COLO829 (cell line): ENCODE data around the gene ABLIM3.

ENCODE experiments used
- DNase-seq: peaks from one replicate; pipeline ENCODE4 v3.0.0; 2012; ENCODE audit warnings: low spot score

The ABLIM3 gene

DNA sequence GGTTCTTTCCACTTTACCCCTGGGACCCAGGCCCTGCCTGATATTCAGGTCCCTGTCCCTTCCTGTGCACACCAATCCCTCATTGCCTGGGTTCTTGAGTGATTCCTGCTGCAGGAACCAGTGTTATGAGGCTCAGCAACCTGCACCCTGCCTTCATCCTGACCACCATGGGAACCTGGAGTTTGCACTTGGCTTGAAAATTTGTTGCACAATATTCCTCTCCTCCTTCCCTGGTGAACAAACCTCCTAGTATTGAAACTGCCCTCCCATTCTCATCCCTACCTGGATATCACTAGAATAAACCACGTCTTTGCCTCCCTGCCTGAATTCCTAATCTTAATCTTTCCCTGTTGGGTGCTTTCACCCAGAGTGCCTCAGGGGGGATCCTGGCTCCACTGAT, 78.3 kb downstream of the ABLIM3 start:
- no peak for DNase-seq

DNA sequence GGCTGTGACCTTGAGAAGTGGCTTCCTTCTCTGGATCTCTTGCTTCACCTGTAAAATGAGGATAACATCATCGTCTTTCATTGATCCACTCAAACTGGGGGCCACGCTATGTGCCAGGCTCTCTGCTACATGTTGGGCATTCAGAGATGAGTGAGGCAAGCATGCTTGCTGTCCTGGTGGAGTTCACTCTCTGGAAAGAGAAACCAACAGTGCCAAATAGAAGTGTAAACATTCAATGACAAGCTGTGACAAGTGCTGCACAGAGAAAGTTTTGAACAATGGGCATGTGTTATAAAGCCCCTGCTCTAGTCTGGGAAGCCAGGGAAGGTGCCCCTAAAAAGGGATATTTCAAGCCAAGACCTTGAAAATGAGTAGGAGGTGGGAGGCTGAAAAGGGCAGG, 79.5 kb downstream of the ABLIM3 start:
- DNase-seq = no peak

DNA sequence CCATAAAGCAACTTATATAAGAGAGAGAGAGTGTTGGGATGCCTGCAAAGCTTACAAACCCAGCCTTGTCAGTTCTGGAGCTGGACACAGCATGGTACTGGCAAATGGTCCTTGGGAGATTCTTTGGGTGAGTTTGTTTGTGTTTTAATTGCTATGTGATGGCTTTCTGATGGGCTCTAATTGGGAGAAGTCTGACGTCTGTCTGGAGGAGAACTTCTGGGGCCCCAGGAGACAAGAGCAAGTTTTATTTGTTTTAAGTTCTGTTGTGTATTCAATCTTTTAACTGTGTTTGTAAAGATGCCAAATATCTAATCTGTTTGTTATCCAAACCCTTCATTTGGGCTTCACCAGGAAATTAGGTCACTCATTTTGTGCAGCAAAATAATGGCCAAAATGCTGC, 80.0 kb downstream of the ABLIM3 start:
- no peak for DNase-seq

DNA sequence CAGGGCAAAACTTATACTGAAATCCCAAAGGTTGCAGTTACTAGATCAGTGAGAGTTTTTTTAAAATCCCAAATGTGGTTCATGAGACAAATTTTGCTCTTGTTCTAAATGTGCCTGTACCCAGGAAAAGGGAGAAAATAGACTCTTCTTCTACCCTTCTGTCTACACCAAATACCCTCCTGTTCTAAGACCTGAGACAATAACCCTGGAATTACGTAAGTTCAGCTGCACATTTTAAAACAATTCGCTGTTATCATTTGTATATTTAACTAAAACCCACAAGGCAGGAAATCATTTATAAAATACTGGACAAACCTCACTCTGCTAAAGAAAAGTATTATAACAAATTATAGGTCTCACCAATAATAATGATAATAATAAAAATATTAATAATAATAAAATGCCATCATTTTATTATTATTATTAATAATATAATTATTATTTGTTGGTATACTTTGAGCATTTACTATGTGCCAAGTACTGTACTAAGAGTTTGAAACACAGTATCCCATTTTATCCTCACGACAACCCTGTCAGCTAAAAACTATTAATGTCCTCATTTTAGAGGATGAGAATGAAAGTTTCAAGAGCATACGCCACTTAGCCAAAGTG, 80.5 kb downstream of the ABLIM3 start:
- no peak for DNase-seq

DNA sequence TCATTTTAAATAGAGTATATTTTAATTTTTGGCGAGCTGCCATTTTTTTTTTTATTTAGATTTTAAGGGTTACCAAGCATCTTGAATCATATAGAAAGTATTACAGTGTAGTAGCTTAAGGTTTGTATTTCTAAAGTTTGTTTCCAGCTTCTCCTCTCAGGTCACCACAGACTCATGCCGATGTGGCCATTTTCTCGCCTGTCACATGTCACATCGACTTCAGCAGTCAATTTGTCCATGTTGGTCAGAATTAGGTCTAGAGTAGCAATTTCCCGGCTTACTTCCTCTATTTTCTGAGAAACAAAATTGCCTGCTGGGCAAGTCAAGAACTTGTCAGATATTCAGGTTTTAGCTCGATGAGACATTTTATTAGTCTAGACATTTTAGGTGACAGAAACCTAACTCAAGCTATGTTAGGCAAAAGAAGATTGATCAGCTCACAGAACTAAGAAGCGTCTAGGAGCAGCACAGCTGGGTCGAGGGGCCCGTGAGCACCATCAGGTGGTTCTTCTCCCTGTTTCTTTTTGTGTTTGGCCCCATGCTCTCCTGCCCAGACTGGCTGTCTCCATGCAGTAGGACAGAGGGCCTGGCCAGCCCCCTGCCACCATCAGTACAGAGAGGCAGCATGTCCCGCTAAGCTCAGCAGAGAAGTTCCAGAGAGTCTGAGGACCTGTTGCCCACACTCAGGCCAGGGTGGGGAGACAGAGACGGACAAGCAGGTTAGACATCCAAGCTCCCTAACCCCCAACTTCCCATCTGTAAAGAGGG, 82.0 kb downstream of the ABLIM3 start:
- no peak for DNase-seq

DNA sequence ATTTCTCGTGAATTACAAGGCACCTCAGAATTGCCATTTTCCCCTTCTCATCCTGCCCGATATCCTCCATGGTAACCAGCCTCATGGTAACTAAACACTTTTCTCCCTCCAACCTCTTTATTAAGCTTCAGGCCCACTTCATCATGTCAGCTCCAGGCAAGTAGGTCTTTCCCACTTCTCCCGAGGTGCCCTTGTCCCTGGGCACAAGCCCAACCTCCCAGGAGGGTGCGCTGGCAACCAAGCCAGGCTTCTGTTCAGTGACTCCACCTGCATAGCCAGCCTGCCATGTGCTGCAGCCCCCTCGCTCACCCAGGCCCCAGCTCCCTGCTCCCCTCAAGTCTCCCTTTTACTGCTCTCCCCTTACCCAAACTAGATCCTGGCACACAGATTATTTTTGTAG, 83.0 kb downstream of the ABLIM3 start:
- no peak for DNase-seq

DNA sequence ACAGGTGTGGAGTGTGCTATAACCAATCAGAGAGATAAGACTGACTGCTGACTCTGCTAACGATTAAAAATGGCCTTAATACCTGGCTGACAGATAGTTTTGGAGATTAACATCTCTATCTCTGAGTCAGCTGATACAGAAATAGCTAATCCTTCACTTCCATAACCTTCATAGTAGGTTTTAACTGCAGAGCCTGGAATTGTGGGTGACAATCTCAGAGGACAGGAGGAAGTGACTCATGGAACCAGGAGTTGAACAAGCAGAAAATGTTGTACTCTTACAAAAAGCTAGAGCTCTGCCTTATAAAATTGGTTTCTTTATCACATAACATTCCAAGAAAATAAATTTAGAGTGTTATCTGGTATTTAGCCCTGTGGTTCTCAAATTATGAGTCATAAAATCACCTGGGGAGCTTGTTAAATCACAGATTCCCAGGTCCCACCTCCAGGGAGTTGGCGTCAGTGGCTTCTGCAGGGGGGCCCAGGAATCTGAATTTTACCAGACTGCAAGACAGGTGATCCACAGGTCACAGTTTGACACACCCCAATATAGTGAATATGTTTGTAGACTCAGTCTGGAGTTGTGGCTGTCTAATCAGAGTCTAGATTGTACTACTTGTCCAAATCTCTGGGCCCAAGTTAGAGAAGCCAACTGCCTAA, 86.0 kb downstream of the ABLIM3 start:
- DNase-seq = peak; percentile 8

DNA sequence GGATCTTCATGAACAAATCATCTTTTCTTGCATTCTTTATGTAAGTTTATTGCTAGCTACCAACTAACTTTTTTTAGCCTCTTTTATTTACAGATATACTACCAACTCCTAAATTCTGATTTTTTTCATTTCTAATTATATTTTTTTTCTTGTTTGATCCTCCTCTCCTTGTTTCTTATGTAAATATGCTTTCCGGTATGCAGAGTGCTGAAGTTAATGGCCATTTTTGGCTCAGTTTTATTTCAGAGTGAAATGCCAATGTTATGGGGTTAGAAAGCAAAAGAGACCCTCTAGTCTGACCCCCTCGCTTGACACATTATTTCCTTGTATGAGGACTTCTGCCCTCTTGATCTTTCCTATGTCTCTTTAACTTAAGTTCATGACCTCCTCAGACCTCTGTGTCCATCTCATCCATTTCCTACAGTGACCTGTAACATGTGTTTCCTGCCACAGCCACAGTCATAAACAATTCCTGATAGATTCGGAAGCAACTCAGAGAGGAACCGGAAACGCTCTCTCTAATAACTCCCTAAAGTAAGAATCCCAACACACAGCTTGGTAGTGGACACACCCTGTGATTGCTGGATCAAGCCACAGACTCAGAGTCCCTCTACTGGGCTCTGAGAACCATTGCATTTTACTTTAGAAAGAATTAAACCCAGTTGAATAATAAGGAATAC, 87.5 kb downstream of the ABLIM3 start:
- DNase-seq = peak; percentile 66

DNA sequence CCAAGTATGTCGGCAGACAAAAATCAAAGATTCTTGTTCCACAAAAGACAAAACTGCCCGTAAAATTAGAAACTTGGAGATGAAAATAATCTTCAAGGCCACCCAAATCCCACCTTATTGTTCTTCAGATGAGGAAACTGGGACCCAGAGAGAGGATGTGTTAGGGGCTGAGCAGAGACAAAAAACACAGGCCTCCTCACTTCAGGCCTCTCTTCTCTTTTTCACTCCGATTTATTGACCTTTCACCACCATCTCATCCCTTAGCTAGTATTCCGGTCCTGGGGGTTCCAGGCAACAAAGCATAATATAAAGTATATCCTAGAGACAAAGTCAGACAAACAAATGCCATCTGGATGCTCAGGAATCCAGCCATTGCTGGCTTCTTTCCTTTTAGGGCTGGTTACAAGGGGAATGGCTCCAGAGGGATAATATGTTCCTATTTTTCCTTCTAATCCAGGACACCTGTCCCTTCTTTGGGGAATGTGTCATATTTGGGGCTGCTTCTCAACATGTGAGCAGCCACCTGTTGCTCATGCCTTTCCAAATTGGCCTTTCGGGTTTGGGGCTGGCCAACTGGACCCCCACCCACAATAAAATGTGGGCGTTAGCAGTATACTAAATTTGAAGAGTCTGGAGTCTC, 88.1 kb downstream of the ABLIM3 start:
- no peak for DNase-seq

DNA sequence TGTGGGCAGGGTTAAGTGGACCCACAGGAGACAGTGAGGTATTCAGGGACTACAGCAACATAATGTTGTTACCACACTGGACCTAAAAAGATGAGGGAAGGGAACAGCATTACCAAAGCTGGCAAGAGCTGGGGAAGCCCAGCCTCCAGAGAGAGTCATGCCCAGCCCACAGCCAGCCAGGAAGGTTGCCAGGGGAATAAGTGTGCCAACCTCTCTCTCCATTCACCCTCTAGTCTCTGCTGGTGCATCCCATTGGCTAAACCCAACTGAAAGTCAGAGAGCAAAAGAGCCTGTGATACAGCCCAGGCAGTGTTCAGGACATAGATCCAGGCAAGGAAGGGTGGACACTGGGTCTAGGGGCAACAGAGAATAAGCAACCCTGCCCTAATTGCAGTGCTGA, 94.5 kb downstream of the ABLIM3 start:
- no peak for DNase-seq

DNA sequence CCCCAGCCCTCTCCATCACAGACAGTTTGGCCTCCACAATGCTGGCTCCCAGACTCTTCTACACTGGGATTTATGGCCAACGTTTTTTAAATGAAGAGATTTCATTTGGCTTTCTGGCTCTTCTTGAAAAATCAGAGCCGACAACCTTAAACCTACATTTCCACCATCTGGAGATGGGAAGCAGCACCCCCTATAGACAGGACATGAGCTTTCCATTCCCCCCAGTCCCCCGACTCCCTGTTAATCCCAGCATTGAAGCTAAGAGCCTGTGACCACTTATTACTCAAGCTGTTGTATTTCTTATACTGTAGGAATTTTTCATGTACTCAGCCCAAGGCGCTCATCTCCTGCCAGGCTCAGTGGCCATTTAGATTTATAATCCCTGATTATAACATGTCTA, 96.4 kb downstream of the ABLIM3 start:
- no peak for DNase-seq

DNA sequence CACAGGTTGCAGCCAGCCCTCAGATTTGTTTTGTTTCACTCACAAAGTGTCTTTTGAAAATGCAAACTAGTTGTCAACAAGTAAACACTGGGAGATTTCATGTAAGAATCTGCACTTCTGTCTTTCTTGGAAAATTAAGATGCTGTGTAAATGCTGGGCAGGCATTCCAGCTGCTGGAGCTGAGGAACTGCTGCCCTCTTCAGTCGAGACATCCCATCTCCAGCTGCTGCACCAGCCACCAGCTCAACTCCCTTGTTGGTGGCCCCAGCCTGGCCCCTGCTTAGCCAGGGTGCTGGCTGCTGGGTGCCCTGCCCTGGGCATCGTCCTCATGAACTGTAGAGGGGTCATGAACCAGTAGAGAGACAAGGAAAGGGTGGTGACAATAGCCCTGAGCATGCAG, 97.2 kb downstream of the ABLIM3 start:
- DNase-seq = no peak

DNA sequence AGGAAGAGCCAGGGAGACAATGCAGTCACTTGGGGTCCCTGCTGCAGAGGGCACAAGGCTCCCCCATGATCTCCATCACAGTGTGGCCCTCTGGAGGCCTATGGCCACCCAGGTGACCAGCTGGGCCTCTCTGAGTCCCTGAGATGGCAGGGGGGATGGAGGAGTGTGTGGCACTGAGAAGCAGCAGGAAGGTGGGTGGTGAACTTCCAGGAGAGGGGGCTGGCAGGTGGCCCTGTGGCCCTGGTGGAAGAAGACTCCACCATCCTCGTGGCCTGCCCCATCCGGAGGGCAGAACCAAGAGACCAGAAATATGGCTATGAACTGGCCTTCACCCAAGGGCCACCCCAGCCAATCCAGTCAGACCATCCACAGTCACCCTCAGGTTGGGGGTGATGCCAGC, 98.6 kb downstream of the ABLIM3 start:
- no peak for DNase-seq

DNA sequence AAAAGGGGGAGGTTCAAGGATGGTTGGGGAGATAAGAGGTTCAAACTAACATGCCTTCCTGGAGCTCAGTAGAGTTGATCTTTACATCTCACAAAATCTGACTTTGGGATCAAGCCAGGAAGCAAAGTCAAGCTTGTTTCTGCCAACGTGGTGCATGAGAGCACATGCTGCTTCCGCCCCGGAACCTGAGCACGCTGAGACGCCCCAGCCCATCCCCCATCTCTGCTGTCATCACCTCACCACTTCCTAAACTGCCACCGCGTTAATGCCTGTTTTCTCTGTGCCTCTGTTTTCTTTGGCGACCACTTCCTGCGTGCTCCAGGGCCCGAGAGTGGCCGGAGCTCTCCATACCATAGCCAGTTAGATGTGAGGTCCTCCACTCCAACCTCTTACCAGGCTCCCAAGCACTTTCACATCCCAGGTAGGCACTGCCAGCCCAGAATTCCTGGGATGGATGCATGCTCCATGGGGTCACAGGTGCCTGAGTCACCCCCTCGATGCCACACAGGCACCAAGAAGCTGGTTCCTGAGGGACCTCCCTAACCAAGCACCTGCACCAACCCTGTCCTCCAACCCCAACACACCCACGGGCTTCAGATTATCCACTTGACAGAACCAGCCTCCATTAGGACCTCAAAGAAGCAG, 99.2 kb downstream of the ABLIM3 start:
- DNase-seq = no peak

DNA sequence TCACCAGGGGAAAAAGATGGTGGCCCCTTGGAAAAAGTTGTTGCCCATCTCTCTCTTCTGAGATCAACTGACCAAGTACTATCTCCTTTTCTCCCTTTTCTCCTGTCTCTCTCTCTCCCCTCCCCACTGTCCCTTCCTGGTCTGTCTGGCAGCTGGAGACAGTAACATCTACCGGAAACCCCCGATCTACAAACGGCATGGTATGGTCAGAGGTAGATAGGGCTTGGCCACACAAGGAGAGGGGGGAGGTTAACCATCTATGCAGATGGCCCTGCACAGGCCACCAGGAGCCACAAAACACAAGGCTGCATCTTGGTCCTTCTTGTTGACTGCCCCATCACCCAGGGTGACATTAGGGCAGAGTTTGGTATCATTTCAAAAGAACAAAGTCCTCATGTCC, 101.0 kb downstream of the ABLIM3 start:
- no peak for DNase-seq

DNA sequence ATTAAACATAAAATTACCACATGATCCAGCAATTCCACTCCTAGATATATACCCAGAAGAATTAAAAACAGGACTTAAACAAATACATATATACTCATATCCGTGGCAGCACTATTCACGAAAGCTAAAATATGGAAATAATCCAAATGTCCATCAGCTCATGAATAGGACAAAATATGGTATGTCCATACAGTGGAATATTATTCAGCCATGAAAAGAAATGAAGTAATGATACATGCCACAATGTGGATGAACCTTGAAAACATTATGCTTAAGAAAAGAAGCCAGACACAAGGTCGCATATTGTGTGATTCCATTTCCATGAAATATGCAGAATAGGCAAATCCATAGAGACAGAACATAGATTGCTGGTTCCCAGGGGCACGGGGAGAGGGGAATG, 105.6 kb downstream of the ABLIM3 start:
- no peak for DNase-seq

DNA sequence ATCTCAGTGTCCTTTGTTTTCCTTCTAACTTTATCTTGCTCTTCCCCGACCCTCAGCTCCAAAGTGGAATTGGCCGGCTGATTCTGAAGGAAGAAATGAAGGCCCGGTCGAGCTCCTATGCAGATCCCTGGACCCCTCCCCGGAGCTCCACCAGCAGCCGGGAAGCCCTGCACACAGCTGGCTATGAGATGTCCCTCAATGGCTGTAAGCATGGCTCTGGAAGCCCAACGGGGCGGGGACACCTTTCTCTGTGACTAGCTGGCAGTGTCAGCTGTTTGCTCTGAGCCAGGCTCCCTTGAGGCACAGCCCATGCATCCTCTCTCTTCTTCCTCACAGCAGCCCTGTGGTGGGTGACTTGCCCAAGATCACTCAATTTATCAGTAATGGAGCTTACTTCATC, 106.4 kb downstream of the ABLIM3 start:
- no peak for DNase-seq

DNA sequence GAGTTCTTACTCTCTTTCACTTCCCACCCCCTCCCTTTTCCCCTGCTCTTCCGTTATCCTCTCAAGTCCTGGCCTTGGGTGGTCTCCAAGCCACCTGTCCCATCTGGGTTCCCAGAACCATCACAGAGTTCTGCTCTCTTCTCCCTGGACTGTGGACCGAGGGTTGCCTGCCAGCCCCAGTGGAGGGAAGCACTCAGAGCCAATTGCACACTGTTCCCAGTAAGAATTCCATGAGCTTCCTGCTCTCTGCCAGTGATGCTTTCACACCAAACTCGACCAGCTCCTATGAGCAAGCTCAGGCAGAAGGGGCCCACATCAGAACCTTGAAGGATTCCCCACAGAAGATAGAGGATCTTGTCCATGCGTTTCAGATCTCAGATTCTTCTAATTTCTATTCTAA, 110.3 kb downstream of the ABLIM3 start:
- no peak for DNase-seq

DNA sequence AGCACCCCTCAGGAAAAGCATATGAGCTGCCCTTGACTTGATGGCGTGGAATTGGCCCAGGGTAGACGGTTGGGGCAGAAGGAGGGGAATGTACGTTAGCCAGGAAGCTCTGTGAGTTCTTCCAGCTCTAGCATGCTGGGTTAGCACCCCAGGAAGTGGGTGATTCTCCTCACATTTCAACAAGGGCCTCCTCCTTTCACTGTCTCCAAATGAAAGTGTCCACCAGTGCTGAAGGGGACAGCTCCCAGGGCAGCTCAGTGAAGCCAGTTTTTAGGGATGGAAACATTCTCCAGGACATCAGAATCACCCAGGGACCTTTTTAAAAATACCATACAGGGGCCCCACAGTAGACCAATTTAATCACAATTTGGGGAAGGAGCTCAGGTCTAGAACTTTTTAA, 113.2 kb downstream of the ABLIM3 start:
- DNase-seq = peak; percentile 22

DNA sequence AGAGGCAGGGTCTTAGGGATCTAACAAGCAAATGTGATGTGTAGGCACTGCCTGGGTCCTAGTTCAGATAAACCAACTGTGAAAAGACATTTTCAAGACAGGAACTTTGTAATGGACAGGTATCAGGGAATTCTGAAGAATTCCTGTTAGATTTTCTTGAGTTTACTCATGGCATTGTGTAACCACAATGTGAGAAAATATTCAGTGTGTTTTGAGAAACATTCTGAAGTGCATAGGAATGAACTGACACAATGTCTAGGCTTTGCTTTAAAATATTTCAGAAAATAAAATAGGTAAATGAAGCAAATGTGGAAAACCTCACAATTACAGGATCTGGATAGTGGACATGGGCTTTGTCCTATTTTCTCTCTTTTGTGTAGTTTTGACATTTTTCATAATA, 115.2 kb downstream of the ABLIM3 start:
- no peak for DNase-seq

DNA sequence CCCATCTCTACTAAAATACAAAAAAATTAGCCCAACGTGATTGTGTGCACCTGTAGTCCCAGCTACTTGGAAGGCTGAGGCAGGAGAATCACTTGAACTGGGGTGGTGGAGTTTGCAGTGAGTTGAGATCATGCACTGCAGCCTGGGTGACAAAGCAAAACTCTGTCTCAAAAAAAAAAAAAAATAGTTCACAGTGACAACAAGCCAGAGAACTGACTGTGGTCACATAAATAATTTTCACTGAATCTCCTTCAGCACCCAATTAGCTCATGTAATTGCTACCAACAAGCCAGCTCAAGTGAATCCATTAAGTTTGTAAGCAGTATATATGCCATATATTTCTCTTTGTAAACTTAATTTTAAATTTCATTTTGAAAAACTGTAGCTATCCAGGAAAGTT, 115.8 kb downstream of the ABLIM3 start:
- DNase-seq = no peak
